Measurements from ENCODE around the gene CKAP5. TPM values are rescaled to one million over a fixed set of nuclear protein-coding genes. Genes with fewer than 3 reads are reported as not detected.

Gene CKAP5
- total RNA-seq (ENCODE audit: low replicate concordance): 196 and 247 TPM in 2 replicates

DNA sequence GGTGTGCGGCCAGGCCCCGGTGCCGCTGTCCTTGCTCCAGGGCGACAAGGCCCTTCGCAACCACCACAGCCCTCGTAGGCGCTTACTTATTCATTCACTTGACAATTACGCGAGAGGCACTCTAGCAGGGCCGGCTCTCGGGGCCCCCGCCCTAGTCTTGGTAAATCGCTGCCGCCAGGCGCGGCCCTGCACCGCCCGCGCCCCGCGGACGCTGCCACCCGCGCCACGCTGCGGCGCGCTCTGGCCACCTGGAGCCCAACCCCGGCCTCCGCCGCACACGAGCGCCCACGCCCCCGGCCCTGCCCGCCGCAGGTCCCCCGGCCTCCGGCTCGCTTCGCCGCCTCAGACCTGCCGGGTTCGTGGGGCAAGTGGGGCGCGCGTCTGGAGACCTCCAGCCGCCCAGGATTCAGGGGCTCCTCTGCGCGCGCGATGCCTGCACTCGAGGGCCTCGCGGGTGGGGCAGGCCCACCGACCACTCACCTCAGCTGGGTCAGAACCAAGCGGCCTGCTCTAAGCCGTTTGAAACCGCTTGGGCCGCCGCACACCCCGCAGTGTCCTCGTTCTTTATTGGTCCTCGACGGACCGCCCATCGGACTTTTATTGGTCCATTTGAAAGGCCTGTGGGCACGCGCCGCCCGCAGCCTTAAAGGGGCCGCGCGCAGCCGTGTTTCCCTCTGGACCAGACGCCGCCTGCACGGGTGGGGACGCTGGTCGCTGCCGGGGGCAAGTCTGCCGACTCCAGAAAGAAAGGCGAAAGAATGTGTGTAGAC lies at the start of gene CKAP5:
Gene CKAP5, minus strand, starts transcription at position 541 of the 770 bp plus-strand sequence. CDS start 25,049 bp downstream, outside the sequence.
- Histone ChIP-seq H3F3A (ENCODE audit: low read depth) (peaks cover 9% of the 10 kb centered on the region), H3K9ac (peak within 1 kb of the TSS; percentile 88), H4K20me1 (ENCODE audit: low read depth) (peaks cover 45% of the 10 kb centered on the region), H3K4me2 (peak within 1 kb of the TSS; percentile 95), H3K79me2 (ENCODE audit: low read depth) (peaks cover 52% of the 10 kb centered on the region), H3K36me3 (no peaks in the 10 kb centered on the region), H2AFZ (replicated peaks) (peak within 1 kb of the TSS; percentile 65), H3K9me3 (ENCODE audit: low read depth) (no peaks in the 10 kb centered on the region), H3K27me3 (no peaks in the 10 kb centered on the region), H3K4me1 (peaks cover 9% of the 10 kb centered on the region), H3K4me3 (peak within 1 kb of the TSS; percentile 66), H3K27ac (no peak within 1 kb of the TSS)
- Mint-ChIP-seq H3K27me3 (ENCODE audit: insufficient read depth, low read depth) (peaks cover 8% of the 10 kb centered on the region), H3K4me1 (peaks cover 24% of the 10 kb centered on the region), H3K27ac (peak within 1 kb of the TSS; percentile 95), H3K4me3 (peak within 1 kb of the TSS; percentile 97), H3K9me3 (no peaks in the 10 kb centered on the region), H3K36me3 (peaks cover 16% of the 10 kb centered on the region)
- peak; percentile 95 for DNase-seq (ENCODE audit: low spot score)
- TF ChIP-seq CTCF (IDR thresholded peaks at IDR 0.05) (no peak), EZH2phosphoT487 (IDR thresholded peaks at IDR 0.05) (no peak), EZH2 (IDR thresholded peaks at IDR 0.05) (no peak)

DNA sequence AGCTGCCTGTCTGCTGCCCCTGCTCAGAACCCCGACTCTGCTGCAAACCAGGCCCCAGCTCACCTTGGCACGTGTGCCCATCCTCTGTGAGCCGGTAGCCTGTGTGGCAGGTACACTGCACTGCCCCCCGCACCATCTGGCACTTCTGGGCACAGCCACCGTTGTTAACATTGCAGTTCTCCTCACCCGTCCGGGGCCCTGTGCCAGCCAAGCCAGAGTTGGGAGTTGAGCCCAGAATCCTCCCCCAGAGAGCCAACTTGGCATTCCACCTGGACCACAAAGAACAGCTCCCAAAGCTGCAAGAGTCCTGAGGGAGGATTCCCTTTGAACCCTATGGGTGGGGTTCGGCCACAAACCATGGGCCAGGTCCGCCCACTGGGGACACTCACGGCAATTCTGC lies 49.7 kb upstream of the CKAP5 start:
- no peak overlapping the region for H3K9ac ChIP-seq
- no peaks in the 10 kb centered on the region for H3F3A ChIP-seq (ENCODE audit: low read depth)
- peaks cover 6% of the 10 kb centered on the region for H3K4me1 Mint-ChIP-seq
- H3K27ac ChIP-seq: no peak overlapping the region
- H2AFZ ChIP-seq (replicated peaks): no peak overlapping the region
- no peaks in the 10 kb centered on the region for H3K9me3 ChIP-seq (ENCODE audit: low read depth)
- no peaks in the 10 kb centered on the region for H3K4me1 ChIP-seq
- H3K27me3 ChIP-seq: no peaks in the 10 kb centered on the region
- DNase-seq (ENCODE audit: low spot score): no peak
- no peaks in the 10 kb centered on the region for H3K79me2 ChIP-seq (ENCODE audit: low read depth)
- H4K20me1 ChIP-seq (ENCODE audit: low read depth): no peaks in the 10 kb centered on the region
- H3K36me3 Mint-ChIP-seq: peaks cover 41% of the 10 kb centered on the region
- H3K36me3 ChIP-seq: no peaks in the 10 kb centered on the region
- no peak overlapping the region for H3K4me2 ChIP-seq
- no peak overlapping the region for H3K4me3 Mint-ChIP-seq
- TF ChIP-seq CTCF (IDR thresholded peaks at IDR 0.05) (no peak), EZH2phosphoT487 (IDR thresholded peaks at IDR 0.05) (no peak), EZH2 (IDR thresholded peaks at IDR 0.05) (no peak)
- H3K9me3 Mint-ChIP-seq: peaks cover 2% of the 10 kb centered on the region
- H3K27me3 Mint-ChIP-seq (ENCODE audit: insufficient read depth, low read depth): peaks cover 2% of the 10 kb centered on the region
- no peak overlapping the region for H3K27ac Mint-ChIP-seq
- H3K4me3 ChIP-seq: no peak overlapping the region

DNA sequence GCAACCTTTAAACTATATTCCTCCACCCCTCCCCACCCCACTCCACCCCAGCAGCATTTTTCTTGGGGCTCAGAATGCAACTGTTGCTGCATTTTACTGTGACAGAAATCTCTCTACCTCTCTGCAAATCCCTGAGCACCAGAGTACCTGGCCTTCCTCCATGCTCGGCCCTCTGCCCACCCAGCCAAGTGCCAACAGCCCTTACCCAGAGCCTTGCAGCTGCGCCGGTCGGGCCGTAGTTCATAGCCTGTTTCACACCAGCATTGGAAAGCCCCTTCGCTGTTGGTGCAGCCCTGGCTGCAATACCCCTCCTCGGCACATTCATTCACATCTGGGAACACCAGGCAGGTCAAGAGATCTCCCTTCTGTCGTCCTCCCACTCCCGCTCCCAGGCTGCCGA lies 48.9 kb upstream of the CKAP5 start:
- Histone ChIP-seq H3K9me3 (ENCODE audit: low read depth) (no peaks in the 10 kb centered on the region), H3K27me3 (no peaks in the 10 kb centered on the region), H4K20me1 (ENCODE audit: low read depth) (no peaks in the 10 kb centered on the region), H3K36me3 (no peaks in the 10 kb centered on the region), H2AFZ (replicated peaks) (no peak overlapping the region), H3K27ac (no peak overlapping the region), H3K4me3 (no peak overlapping the region), H3K4me2 (no peak overlapping the region), H3F3A (ENCODE audit: low read depth) (no peaks in the 10 kb centered on the region), H3K4me1 (no peaks in the 10 kb centered on the region), H3K79me2 (ENCODE audit: low read depth) (no peaks in the 10 kb centered on the region), H3K9ac (no peak overlapping the region)
- peaks cover 7% of the 10 kb centered on the region for H3K4me1 Mint-ChIP-seq
- TF ChIP-seq CTCF (IDR thresholded peaks at IDR 0.05): no peak
- no peak for TF ChIP-seq EZH2phosphoT487 (IDR thresholded peaks at IDR 0.05)
- no peak for TF ChIP-seq EZH2 (IDR thresholded peaks at IDR 0.05)
- H3K4me3 Mint-ChIP-seq: no peak overlapping the region
- H3K36me3 Mint-ChIP-seq: peaks cover 39% of the 10 kb centered on the region
- no peak for DNase-seq (ENCODE audit: low spot score)
- H3K27ac Mint-ChIP-seq: no peak overlapping the region
- H3K9me3 Mint-ChIP-seq: peaks cover 2% of the 10 kb centered on the region
- H3K27me3 Mint-ChIP-seq (ENCODE audit: insufficient read depth, low read depth): peaks cover 2% of the 10 kb centered on the region

Measured in neural progenitor cell (in vitro differentiated cells).